Hepatocyte (in vitro differentiated cells): ENCODE data around the gene RNF168.

Experiments used
- EZH2phosphoT487 ChIP-seq: fragments of 200-600 bp; sonication (generic); IDR thresholded peaks from one replicate; pipeline ENCODE4 v1.6.1; 2018; ENCODE audit warnings: antibody characterized with exemption, mild to moderate bottlenecking, low read depth, moderate library complexity; ENCODE audit not compliant: unreplicated experiment, severe bottlenecking
- TF ChIP-seq, protein P1 (sequence below): fragments of 200-600 bp; sonication (generic); IDR thresholded peaks from 2 replicates; pipeline ENCODE4 v1.5.1; 2016; ENCODE audit warnings: antibody characterized with exemption, mild to moderate bottlenecking; ENCODE audit not compliant: poor library complexity

- TF ChIP-seq, protein P1, sequence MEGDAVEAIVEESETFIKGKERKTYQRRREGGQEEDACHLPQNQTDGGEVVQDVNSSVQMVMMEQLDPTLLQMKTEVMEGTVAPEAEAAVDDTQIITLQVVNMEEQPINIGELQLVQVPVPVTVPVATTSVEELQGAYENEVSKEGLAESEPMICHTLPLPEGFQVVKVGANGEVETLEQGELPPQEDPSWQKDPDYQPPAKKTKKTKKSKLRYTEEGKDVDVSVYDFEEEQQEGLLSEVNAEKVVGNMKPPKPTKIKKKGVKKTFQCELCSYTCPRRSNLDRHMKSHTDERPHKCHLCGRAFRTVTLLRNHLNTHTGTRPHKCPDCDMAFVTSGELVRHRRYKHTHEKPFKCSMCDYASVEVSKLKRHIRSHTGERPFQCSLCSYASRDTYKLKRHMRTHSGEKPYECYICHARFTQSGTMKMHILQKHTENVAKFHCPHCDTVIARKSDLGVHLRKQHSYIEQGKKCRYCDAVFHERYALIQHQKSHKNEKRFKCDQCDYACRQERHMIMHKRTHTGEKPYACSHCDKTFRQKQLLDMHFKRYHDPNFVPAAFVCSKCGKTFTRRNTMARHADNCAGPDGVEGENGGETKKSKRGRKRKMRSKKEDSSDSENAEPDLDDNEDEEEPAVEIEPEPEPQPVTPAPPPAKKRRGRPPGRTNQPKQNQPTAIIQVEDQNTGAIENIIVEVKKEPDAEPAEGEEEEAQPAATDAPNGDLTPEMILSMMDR = no peak
- no peak for TF ChIP-seq EZH2phosphoT487
These were observed 62.9 kb downstream of the RNF168 start for GRCh38 chr3:196440696-196441095.
